ENCODE results near the gene ZNF83. TPM values are rescaled to one million over a fixed set of nuclear protein-coding genes. Genes with fewer than 3 reads are reported as not detected.
"Not testable (repeated sequence)": the region's sequence is repeated elsewhere in the genome, so short reads cannot be mapped to it uniquely, and the experiment has no call there.

The ZNF83 gene
- total RNA-seq, 1 experiment from 2014 or later: 36.8 TPM

DNA sequence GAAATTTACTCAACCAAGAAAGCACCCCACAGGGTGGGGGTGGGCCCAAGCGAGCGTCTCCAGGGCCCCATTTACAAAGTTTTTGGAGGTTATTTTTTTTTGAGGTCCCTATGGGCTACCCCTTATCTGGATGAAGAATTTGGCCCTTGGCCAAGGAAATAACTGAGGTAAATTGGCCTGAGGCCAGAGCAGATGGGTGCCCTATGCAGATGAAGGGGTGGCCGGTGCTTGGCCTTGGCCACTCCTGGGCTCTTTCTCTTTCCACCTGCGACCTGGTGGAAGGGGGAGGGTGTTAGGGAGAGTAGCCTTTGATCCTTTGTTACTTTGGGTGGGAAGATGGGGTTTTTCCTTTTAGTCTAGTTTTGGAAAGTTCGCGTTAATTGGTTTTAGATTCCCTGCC is 52.6 kb downstream of the ZNF83 start:
- Histone ChIP-seq H3K9me3 (peaks cover 11% of the 10 kb centered on the region), H3K4me1 (no peaks in the 10 kb centered on the region), H3K36me3 (ENCODE audit: control insufficient read depth, insufficient read depth, low read length) (no peaks in the 10 kb centered on the region; the same call in none of the 2 replicates), H3K4me3 (ENCODE audit: low read depth, low read length) (no peak overlapping the region), H3K27me3 (replicated peaks; ENCODE audit: control insufficient read depth, insufficient read depth, low read length) (no peaks in the 10 kb centered on the region)
- no peak overlapping the region for H3K27ac Mint-ChIP-seq (ENCODE audit: unreplicated experiment)
- intact Hi-C loops (cut with micrococcal nuclease; ENCODE audit: unreplicated experiment): no loop called here
- TF ChIP-seq, protein P1, sequence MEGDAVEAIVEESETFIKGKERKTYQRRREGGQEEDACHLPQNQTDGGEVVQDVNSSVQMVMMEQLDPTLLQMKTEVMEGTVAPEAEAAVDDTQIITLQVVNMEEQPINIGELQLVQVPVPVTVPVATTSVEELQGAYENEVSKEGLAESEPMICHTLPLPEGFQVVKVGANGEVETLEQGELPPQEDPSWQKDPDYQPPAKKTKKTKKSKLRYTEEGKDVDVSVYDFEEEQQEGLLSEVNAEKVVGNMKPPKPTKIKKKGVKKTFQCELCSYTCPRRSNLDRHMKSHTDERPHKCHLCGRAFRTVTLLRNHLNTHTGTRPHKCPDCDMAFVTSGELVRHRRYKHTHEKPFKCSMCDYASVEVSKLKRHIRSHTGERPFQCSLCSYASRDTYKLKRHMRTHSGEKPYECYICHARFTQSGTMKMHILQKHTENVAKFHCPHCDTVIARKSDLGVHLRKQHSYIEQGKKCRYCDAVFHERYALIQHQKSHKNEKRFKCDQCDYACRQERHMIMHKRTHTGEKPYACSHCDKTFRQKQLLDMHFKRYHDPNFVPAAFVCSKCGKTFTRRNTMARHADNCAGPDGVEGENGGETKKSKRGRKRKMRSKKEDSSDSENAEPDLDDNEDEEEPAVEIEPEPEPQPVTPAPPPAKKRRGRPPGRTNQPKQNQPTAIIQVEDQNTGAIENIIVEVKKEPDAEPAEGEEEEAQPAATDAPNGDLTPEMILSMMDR (IDR thresholded peaks at IDR 0.05; ENCODE audit: insufficient read depth in 1 of 2, low read depth in 1 of 2, low read length in 1 of 2, severe bottlenecking in 1 of 2, unreplicated experiment in 1 of 2): no peak
- POLR2A ChIA-PET: no interaction called here
- peaks cover 19% of the 10 kb centered on the region for H3K9me3 Mint-ChIP-seq (ENCODE audit: unreplicated experiment)
- no peak overlapping the region for H3K4me3 Mint-ChIP-seq (ENCODE audit: unreplicated experiment)
- peaks cover 64% of the 10 kb centered on the region for H3K36me3 Mint-ChIP-seq (ENCODE audit: insufficient read depth, unreplicated experiment)
- CTCF ChIA-PET: no interaction called here
- no peak for DNase-seq
- H3K27me3 Mint-ChIP-seq (ENCODE audit: insufficient read depth, unreplicated experiment): no peaks in the 10 kb centered on the region
- no TSS peak for BruUV-seq (replicated peaks)
- H3K4me1 Mint-ChIP-seq (ENCODE audit: low read depth, unreplicated experiment): no peaks in the 10 kb centered on the region

DNA sequence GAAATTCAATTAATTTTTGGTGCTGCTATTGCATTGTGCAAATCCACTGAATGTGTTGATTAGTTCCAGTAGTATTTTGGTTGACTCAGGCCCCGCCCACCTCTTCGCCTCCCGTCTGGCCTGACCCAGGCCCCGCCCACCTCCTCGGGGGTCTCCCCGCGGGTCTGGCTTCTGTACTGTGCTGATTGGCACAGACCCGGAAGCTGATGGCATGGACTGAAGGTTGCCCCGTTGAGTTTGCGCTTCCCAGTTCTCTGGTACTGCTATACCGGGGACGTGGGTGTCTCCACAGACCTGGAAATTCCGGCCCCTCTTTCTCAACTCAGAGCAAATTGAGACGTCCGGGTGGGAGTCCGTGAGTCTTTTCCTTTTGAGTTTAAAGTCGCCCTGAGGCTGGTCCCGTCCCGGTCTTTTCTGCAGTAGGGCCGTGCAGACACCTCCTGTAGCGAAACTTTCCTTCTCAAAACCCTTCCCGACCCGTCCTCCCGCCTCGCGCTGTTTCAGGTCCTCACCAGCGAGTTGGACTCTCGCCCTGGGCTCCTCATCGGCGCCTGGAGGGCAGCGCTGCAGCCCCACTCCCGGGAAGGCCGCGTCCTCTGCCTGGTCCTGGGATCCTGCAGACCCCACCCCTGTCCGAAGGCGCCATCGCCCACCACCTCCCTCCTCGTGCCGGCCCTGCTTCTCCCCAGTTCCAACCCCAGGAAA is 53.3 kb downstream of the ZNF83 start:
- no peak for DNase-seq
- ChIA-PET POLR2A (no interaction called here), CTCF (no interaction called here)
- Histone ChIP-seq H3K4me3 (ENCODE audit: low read depth, low read length) (no peak overlapping the region), H3K36me3 (ENCODE audit: control insufficient read depth, insufficient read depth, low read length) (no peaks in the 10 kb centered on the region; the same call in none of the 2 replicates), H3K9me3 (peaks cover 7% of the 10 kb centered on the region), H3K27me3 (replicated peaks; ENCODE audit: control insufficient read depth, insufficient read depth, low read length) (no peaks in the 10 kb centered on the region), H3K4me1 (no peaks in the 10 kb centered on the region)
- peaks cover 66% of the 10 kb centered on the region for H3K36me3 Mint-ChIP-seq (ENCODE audit: insufficient read depth, unreplicated experiment)
- H3K27me3 Mint-ChIP-seq (ENCODE audit: insufficient read depth, unreplicated experiment): no peaks in the 10 kb centered on the region
- H3K9me3 Mint-ChIP-seq (ENCODE audit: unreplicated experiment): peaks cover 19% of the 10 kb centered on the region
- intact Hi-C loops (cut with micrococcal nuclease; ENCODE audit: unreplicated experiment): no loop called here
- no TSS peak for BruUV-seq (replicated peaks)
- H3K4me1 Mint-ChIP-seq (ENCODE audit: low read depth, unreplicated experiment): no peaks in the 10 kb centered on the region
- no peak overlapping the region for H3K27ac Mint-ChIP-seq (ENCODE audit: unreplicated experiment)
- H3K4me3 Mint-ChIP-seq (ENCODE audit: unreplicated experiment): no peak overlapping the region
- TF ChIP-seq, protein P1 (IDR thresholded peaks at IDR 0.05; ENCODE audit: insufficient read depth in 1 of 2, low read depth in 1 of 2, low read length in 1 of 2, severe bottlenecking in 1 of 2, unreplicated experiment in 1 of 2): no peak

GRCh38 chr19:52570000-52570861 is 67.9 kb downstream of the ZNF83 start, which contains the start of gene ZNF701:
ZNF701 (plus strand) TSS chr19:52570287; CDS start chr19:52574148, 3,861 bp downstream.
- TF ChIP-seq, protein P1 (IDR thresholded peaks at IDR 0.05; ENCODE audit: insufficient read depth in 1 of 2, low read depth in 1 of 2, low read length in 1 of 2, severe bottlenecking in 1 of 2, unreplicated experiment in 1 of 2): peak; percentile 12 to 42
- Mint-ChIP-seq H3K36me3 (ENCODE audit: insufficient read depth, unreplicated experiment) (peaks cover 65% of the 10 kb centered on the region), H3K4me1 (ENCODE audit: low read depth, unreplicated experiment) (peaks cover 10% of the 10 kb centered on the region), H3K4me3 (ENCODE audit: unreplicated experiment) (peak within 1 kb of the TSS; percentile 75), H3K27ac (ENCODE audit: unreplicated experiment) (peak within 1 kb of the TSS; percentile 90), H3K27me3 (ENCODE audit: insufficient read depth, unreplicated experiment) (no peaks in the 10 kb centered on the region), H3K9me3 (ENCODE audit: unreplicated experiment) (peaks cover 22% of the 10 kb centered on the region)
- CTCF ChIA-PET: no interaction called here
- Histone ChIP-seq H3K36me3 (ENCODE audit: control insufficient read depth, insufficient read depth, low read length) (peaks cover 1% of the 10 kb centered on the region; the same call in 1 of the 2 replicates), H3K9me3 (peaks cover 2% of the 10 kb centered on the region; the same call in 1 of the 2 replicates), H3K4me1 (0 out of 2 replicates have a peak, but pooled peaks cover 3% of the 10 kb centered on the region), H3K27me3 (replicated peaks; ENCODE audit: control insufficient read depth, insufficient read depth, low read length) (no peaks in the 10 kb centered on the region), H3K4me3 (ENCODE audit: low read depth, low read length) (peak within 1 kb of the TSS; percentile 77)
- peak; percentile 96 to 98 for DNase-seq
- intact Hi-C loops (cut with micrococcal nuclease; ENCODE audit: unreplicated experiment): loop anchor here (1.0 kb wide), 2 partner anchors 31 to 43 kb away; partner anchors contain the start of gene ZNF808
- TSS peak; percentile 67 for BruUV-seq (replicated peaks)
- POLR2A ChIA-PET: interaction anchor here (0.6 kb wide), 1 partner anchor 36 kb away, joined by 6 read pairs; no protein-coding TSS in a partner anchor

- H3K27me3 Mint-ChIP-seq (ENCODE audit: insufficient read depth, unreplicated experiment); intact Hi-C loops (cut with micrococcal nuclease; ENCODE audit: unreplicated experiment); CTCF ChIA-PET; H3K4me1 ChIP-seq; H3K27me3 ChIP-seq (replicated peaks; ENCODE audit: control insufficient read depth, insufficient read depth, low read length); H3K36me3 ChIP-seq (ENCODE audit: control insufficient read depth, insufficient read depth, low read length); H3K9me3 ChIP-seq: not testable (repeated sequence)
- Mint-ChIP-seq H3K9me3 (ENCODE audit: unreplicated experiment) (peaks cover 22% of the 10 kb centered on the region), H3K4me3 (ENCODE audit: unreplicated experiment) (peak overlapping the region; percentile 75), H3K36me3 (ENCODE audit: insufficient read depth, unreplicated experiment) (peaks cover 61% of the 10 kb centered on the region), H3K4me1 (ENCODE audit: low read depth, unreplicated experiment) (peaks cover 10% of the 10 kb centered on the region), H3K27ac (ENCODE audit: unreplicated experiment) (peak overlapping the region; percentile 90)
- POLR2A ChIA-PET: interaction anchor here (0.6 kb wide), 1 partner anchor 37 kb away, joined by 6 read pairs; no protein-coding TSS in a partner anchor
- H3K4me3 ChIP-seq (ENCODE audit: low read depth, low read length): peak overlapping the region; percentile 77
- peak; percentile 81 to 89 for DNase-seq
- TSS peak; percentile 98 for BruUV-seq (replicated peaks)
Observed at GRCh38 chr19:52569638-52569999, 68.5 kb downstream of the ZNF83 start.

Data from Caco-2 (cell line).